ENCODE data around the gene NTMT1. TPM values are rescaled to one million over a fixed set of nuclear protein-coding genes. Genes with fewer than 3 reads are reported as not detected.

Gene NTMT1
- total and polyA plus RNA-seq, 9 of the 15 experiments (the other 6 are each of a cell fraction or from before 2014, with no cell fraction given) = 42.1 to 116 (median 74.7) TPM

- no peak for TF ChIP-seq ZBTB49 (CRISPR knock-in tag; IDR thresholded peaks at IDR 0.05; ENCODE audit: borderline replicate concordance)
- no peak for TF ChIP-seq RBBP5 (IDR thresholded peaks at IDR 0.05; ENCODE audit: borderline replicate concordance, insufficient read depth, low read length, poor library complexity, severe bottlenecking)
- peak; percentile 78 for TF ChIP-seq GATA2 (CRISPR knock-in tag; IDR thresholded peaks at IDR 0.05)
- peak; percentile 40; the same call in 1 of the 2 replicates for TF ChIP-seq EGR1 (conservative IDR thresholded peaks at IDR 0.05)
- TF ChIP-seq CHCHD3 (CRISPR knock-in tag; IDR thresholded peaks at IDR 0.05) = no peak
- 0 out of 4 replicates have a peak, but pooled peaks of 1 of the 2 experiments have one; percentile 29 for TF ChIP-seq BCLAF1 (IDR thresholded peaks at IDR 0.05; ENCODE audit: borderline replicate concordance in 1 of 2, control insufficient read depth in 1 of 2, low read depth in 2 of 2, low read length in 1 of 2)
- no peak for TF ChIP-seq PPARD (CRISPR knock-in tag; IDR thresholded peaks at IDR 0.05)
- TF ChIP-seq ZNF707 (CRISPR knock-in tag; conservative IDR thresholded peaks at IDR 0.05) = 0 out of 2 replicates have a peak, but pooled peaks have one; percentile 56
- TF ChIP-seq THAP7 (CRISPR knock-in tag; IDR thresholded peaks at IDR 0.05) = no peak
- no peak for TF ChIP-seq CBX8 (IDR thresholded peaks at IDR 0.05; ENCODE audit: borderline replicate concordance, extremely low read depth, low read depth, low read length, poor library complexity, severe bottlenecking)
- TF ChIP-seq FOXK2 (conservative IDR thresholded peaks at IDR 0.05 in 1 of 2, IDR thresholded peaks at IDR 0.05 in 1 of 2; ENCODE audit: low read depth in 2 of 2) = peak in 1 of 2 experiments; percentile 44; a peak in 1 of 4 replicates
- peak; percentile 98 for TF ChIP-seq ZNF592 (IDR thresholded peaks at IDR 0.05)
- no peak for TF ChIP-seq POLR3A (IDR thresholded peaks at IDR 0.05; ENCODE audit: borderline replicate concordance, extremely low read depth, insufficient read depth, insufficient read length)
- no peak for TF ChIP-seq OTX1 (CRISPR knock-in tag; IDR thresholded peaks at IDR 0.05)
- no peak for TF ChIP-seq ZNF24 (IDR thresholded peaks at IDR 0.05)
- no peak for TF ChIP-seq ZNF75A (CRISPR knock-in tag; IDR thresholded peaks at IDR 0.05)
Observed at GRCh38 chr9:129595903-129596540, 29.9 kb upstream of the NTMT1 start (continued).

Data from K562 (cell line).